GM23248 (cell line): Measurements from ENCODE around the gene CPM. TPM values are rescaled to one million over a fixed set of nuclear protein-coding genes. Genes with fewer than 3 reads are reported as not detected.

ENCODE experiments used
- DNase-seq: peaks from one replicate; pipeline ENCODE4 v3.0.0-alpha.2; 2015
- H2AFZ ChIP-seq: fragments of 200-600 bp; sonication (generic); 2 replicates; pipeline ENCODE4 v1.6.1; 2016; ENCODE audit warnings: antibody characterized with exemption
- H3F3A ChIP-seq: fragments of 200-600 bp; sonication (generic); 2 replicates; pipeline ENCODE4 v1.6.1; 2016; ENCODE audit warnings: mild to moderate bottlenecking, antibody characterized with exemption, mixed run types; ENCODE audit not compliant: insufficient read depth
- H3K27ac ChIP-seq: fragments of 200-600 bp; sonication (generic); 2 replicates; pipeline ENCODE4 v1.5.1; 2016; ENCODE audit warnings: mild to moderate bottlenecking
- H3K27me3 ChIP-seq: fragments of 200-600 bp; sonication (generic); replicated peaks from 2 replicates; pipeline ENCODE4 v1.6.1; 2016; ENCODE audit warnings: mild to moderate bottlenecking; ENCODE audit not compliant: insufficient read depth
- H3K36me3 ChIP-seq: fragments of 200-600 bp; sonication (generic); 2 replicates; pipeline ENCODE4 v1.6.1; 2016; ENCODE audit warnings: low read depth, mild to moderate bottlenecking
- H3K4me1 ChIP-seq: fragments of 200-600 bp; sonication (generic); 2 replicates; pipeline ENCODE4 v1.6.1; 2016; ENCODE audit warnings: mild to moderate bottlenecking; ENCODE audit not compliant: insufficient read depth
- H3K4me2 ChIP-seq: fragments of 200-600 bp; sonication (generic); one replicate; pipeline ENCODE4 v1.6.1; 2016; ENCODE audit warnings: mild to moderate bottlenecking; ENCODE audit not compliant: unreplicated experiment
- H3K4me3 ChIP-seq: fragments of 200-600 bp; sonication (generic); 2 replicates; pipeline ENCODE4 v1.5.1; 2016; ENCODE audit warnings: mild to moderate bottlenecking
- H3K79me2 ChIP-seq: fragments of 200-600 bp; sonication (generic); 2 replicates; pipeline ENCODE4 v1.6.1; 2016; ENCODE audit warnings: mild to moderate bottlenecking; ENCODE audit not compliant: insufficient read depth
- H3K9ac ChIP-seq: fragments of 200-600 bp; sonication (generic); 2 replicates; pipeline ENCODE4 v1.6.1; 2016; ENCODE audit warnings: mild to moderate bottlenecking
- H3K9me2 ChIP-seq: fragments of 200-600 bp; sonication (generic); 2 replicates; pipeline ENCODE4 v1.6.1; 2016; ENCODE audit warnings: mixed run types, mild to moderate bottlenecking, moderate library complexity; ENCODE audit not compliant: insufficient read depth
- H3K9me3 ChIP-seq: fragments of 200-600 bp; sonication (generic); one replicate; pipeline ENCODE4 v1.6.1; 2017; ENCODE audit warnings: low read depth
- H4K20me1 ChIP-seq: fragments of 200-600 bp; sonication (generic); 2 replicates; pipeline ENCODE4 v1.6.0; 2016; ENCODE audit not compliant: insufficient read depth
- EZH2 ChIP-seq: fragments of 200-600 bp; sonication (generic); IDR thresholded peaks from 2 replicates; pipeline ENCODE4 v1.6.1; 2018; ENCODE audit warnings: antibody characterized with exemption, mild to moderate bottlenecking; ENCODE audit not compliant: insufficient read depth, poor library complexity, severe bottlenecking
- EZH2phosphoT487 ChIP-seq: fragments of 200-600 bp; sonication (generic); IDR thresholded peaks from 2 replicates; pipeline ENCODE4 v1.6.1; 2018; ENCODE audit warnings: antibody characterized with exemption, moderate library complexity, mild to moderate bottlenecking, low read depth; ENCODE audit not compliant: insufficient read depth
- WGBS, 2 experiments: methylation state at CpG; one replicate each; pipeline ENCODE4 v1.1.6; 2015 to 2017; ENCODE audit warnings: low lambda C conversion rate in 2 of 2, low coverage in 1 of 2; ENCODE audit errors: missing lambda C conversion rate in 2 of 2; 5-methylcytosine and 5-hydroxymethylcytosine counted together
- in situ Hi-C: fragments of 300-500 bp; cut with MboI; formaldehyde crosslinking; loops from 2 replicates; pipeline ENCODE4 v1.15.0; 2020
- polyA plus RNA-seq: library from polyadenylated mRNA; unstranded; fragments of >200 nt; fragmentation: Nextera tagmentation; extraction: Ambion mirVana; gene quantifications from 2 replicates; pipeline ENCODE4 v1.2.1, GENCODE V29; 2016
- total RNA-seq: library from RNA; depleted of rRNA; stranded (reverse); fragments of >200 nt; shearing (Covaris generic); gene quantifications from 2 replicates; pipeline ENCODE4 v1.2.3, GENCODE V29; 2014

CPM gene
- total and polyA plus RNA-seq, 2 experiments from 2014 or later, result 13.7 to 22.5 TPM

DNA sequence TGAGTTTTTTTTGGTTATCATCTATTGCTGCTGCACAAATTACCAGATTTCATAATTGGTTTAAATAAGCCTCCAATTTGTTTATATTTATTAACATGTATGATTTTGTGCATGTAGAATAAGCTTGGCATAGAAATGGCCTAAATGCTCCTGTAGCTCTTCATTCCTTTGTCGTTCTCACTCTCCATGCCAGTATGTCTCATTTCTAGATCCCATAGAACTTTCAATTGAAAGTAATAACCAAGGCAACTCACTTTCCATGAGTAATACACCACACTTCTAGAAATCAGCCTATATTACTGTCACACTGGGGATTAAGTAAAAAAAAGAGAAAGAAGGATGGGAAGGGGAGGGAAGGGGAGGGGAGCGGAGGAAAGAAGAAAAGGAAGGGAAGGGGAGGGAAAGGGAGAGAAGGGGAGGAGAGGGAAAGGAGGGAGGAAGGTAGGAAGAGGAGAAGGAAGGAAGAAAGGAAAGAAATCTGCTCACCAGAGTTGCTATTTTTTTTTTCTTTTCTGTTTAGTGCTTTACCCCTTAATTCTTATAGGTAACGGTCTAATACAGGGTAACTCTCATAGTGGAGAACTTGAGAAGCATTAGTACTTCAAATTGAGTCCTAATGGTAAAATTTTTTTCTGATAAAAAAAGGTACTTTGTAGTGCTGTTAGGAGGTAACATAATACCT is 79.4 kb downstream of the CPM start:
- Histone ChIP-seq H3K36me3 (no peaks in the 10 kb centered on the region), H3F3A (peaks cover 32% of the 10 kb centered on the region), H3K4me3 (no peak overlapping the region), H3K9me2 (no peaks in the 10 kb centered on the region), H3K27ac (no peak overlapping the region), H3K27me3 (no peaks in the 10 kb centered on the region), H3K9me3 (no peaks in the 10 kb centered on the region), H2AFZ (no peak overlapping the region), H3K4me1 (no peaks in the 10 kb centered on the region), H3K4me2 (no peak overlapping the region), H3K79me2 (no peaks in the 10 kb centered on the region), H3K9ac (no peak overlapping the region), H4K20me1 (no peaks in the 10 kb centered on the region)
- in situ Hi-C loops, result loop anchor here (25.0 kb wide), 1 partner anchor 384 kb away; the partner anchor contains the start of gene CPSF6
- DNase-seq, result no peak
- WGBS, 2 experiments, result 93 to 97% methylated on average over 2 to 3 of the region's 3 CpGs
- no peak for TF ChIP-seq EZH2
- no peak for TF ChIP-seq EZH2phosphoT487

DNA sequence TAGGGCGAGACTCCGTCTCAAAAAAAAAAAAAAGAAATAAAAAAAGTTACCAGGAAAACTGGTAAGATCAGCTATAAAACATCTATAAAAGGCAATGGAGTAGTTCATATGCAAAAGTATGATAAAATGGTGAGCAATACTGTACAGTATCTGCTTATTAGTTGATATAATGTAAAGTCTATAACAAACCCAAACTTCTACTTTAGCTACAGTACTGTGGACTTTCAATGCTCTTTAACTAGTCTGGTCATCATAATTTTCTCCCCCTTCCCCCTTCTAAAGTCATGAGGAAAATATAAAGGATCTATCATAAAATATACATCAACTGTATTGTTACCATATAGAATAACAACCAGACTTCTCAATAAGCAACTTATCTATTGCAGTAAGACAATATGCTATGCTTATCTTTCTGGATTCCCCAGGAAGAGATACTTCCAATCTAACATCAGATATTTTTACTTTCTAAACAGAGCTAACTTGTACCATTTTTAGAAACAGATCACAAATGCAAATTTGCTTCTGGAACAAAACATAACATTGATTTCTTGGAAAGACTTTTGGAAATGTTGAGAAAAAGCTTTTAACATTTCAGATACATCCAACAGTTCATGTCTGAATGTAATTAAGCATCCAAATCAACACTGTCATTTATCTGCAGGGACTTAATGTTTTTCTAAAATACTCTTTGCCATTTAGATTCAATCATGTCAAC is 81.2 kb downstream of the CPM start:
- Histone ChIP-seq H3K27ac (no peak overlapping the region), H3K9ac (no peak overlapping the region), H3K9me2 (no peaks in the 10 kb centered on the region), H3K27me3 (no peaks in the 10 kb centered on the region), H2AFZ (no peak overlapping the region), H3F3A (peaks cover 41% of the 10 kb centered on the region), H3K36me3 (0 out of 2 replicates have a peak, but pooled peaks cover under 1% of the 10 kb centered on the region), H3K4me1 (no peaks in the 10 kb centered on the region), H4K20me1 (no peaks in the 10 kb centered on the region), H3K9me3 (no peaks in the 10 kb centered on the region), H3K79me2 (no peaks in the 10 kb centered on the region), H3K4me2 (no peak overlapping the region), H3K4me3 (no peak overlapping the region)
- TF ChIP-seq EZH2phosphoT487 (no peak), EZH2 (no peak)
- in situ Hi-C loops, result loop anchor here (25.0 kb wide), 1 partner anchor 386 kb away; the partner anchor contains the start of gene CPSF6
- 39 to 45% methylated on average over 2 of the region's 2 CpGs for WGBS, 2 experiments
- DNase-seq, result no peak

DNA sequence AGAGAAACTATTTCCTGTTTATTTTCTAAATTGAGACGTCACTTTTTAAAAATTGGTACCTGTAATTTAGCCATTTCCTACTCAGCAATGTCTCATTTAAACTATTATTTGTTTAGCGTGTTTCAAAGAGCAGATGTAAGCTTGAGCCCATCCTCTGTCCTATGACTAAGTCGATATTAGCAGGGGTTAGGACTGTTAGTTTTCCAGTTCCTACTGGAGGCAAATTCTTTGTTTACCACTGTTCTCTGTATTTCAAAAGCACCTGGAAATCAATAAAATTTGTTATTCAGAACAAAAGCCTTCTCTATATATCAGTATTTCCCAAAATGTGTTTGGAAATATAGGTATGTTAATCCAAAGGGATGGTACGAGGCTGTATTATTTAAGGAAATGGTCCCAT is 82.6 kb downstream of the CPM start:
- TF ChIP-seq EZH2 (no peak), EZH2phosphoT487 (no peak)
- Histone ChIP-seq H3K9ac (no peak overlapping the region), H2AFZ (no peak overlapping the region), H3F3A (peaks cover 52% of the 10 kb centered on the region), H3K4me2 (no peak overlapping the region), H3K27ac (no peak overlapping the region), H3K4me1 (no peaks in the 10 kb centered on the region), H3K27me3 (no peaks in the 10 kb centered on the region), H3K4me3 (no peak overlapping the region), H4K20me1 (no peaks in the 10 kb centered on the region), H3K79me2 (no peaks in the 10 kb centered on the region), H3K9me3 (no peaks in the 10 kb centered on the region), H3K36me3 (peaks cover 8% of the 10 kb centered on the region; the same call in 1 of the 2 replicates), H3K9me2 (no peaks in the 10 kb centered on the region)
- in situ Hi-C loops, result loop anchor here (25.0 kb wide), 1 partner anchor 387 kb away; the partner anchor contains the start of gene CPSF6
- WGBS, 2 experiments, result 75 to 77% methylated on average over 4 of the region's 4 CpGs
- no peak for DNase-seq

DNA sequence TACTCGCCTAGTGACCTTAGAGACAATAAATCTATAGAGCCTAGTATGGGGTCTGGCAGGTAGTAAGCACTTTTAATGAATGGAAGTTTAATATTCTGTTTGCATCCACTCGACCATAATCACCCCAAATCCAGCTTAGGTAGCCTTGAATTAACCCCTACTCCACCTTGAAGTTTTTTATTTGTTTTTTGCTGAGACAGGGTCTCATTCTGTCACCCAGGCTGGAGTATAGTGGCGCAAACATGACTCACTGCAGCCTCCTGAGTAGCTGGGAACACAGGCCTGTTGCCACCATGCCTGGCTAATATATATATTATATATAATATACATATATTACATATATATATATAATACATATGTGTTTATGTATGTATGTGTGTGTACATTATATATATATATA is 86.2 kb downstream of the CPM start:
- WGBS, 2 experiments, result 77 to 81% methylated on average over 3 of the region's 3 CpGs
- no peaks in the 10 kb centered on the region for H4K20me1 ChIP-seq
- peaks cover 41% of the 10 kb centered on the region for H3K36me3 ChIP-seq
- H3K9ac ChIP-seq, result no peak overlapping the region
- H3K79me2 ChIP-seq, result peaks cover 4% of the 10 kb centered on the region; the same call in 1 of the 2 replicates
- no peak overlapping the region for H3K4me2 ChIP-seq
- H3K4me1 ChIP-seq, result no peaks in the 10 kb centered on the region
- H3F3A ChIP-seq, result peaks cover 68% of the 10 kb centered on the region
- no peak overlapping the region for H3K27ac ChIP-seq
- no peaks in the 10 kb centered on the region for H3K9me2 ChIP-seq
- H3K27me3 ChIP-seq, result no peaks in the 10 kb centered on the region
- no peaks in the 10 kb centered on the region for H3K9me3 ChIP-seq
- no peak for DNase-seq
- TF ChIP-seq EZH2 (no peak), EZH2phosphoT487 (no peak)
- H3K4me3 ChIP-seq, result no peak overlapping the region
- H2AFZ ChIP-seq, result no peak overlapping the region
- in situ Hi-C loops, result no loop called here
